Activated T-cell treated with anti-CD3 and anti-CD28 coated beads for 24 hours (primary cell): ENCODE data around the gene FSTL5.

Experiments used
- DNase-seq: peaks from one replicate; pipeline ENCODE4 v3.0.0-alpha.2; 2020; ENCODE audit warnings: low read depth

The FSTL5 gene

GRCh38 chr4:161704040-161704439, 459.8 kb downstream of the FSTL5 start:
- DNase-seq, result no peak

GRCh38 chr4:161702287-161702686, 461.5 kb downstream of the FSTL5 start:
- no peak for DNase-seq

GRCh38 chr4:161696944-161697343, 466.9 kb downstream of the FSTL5 start:
- DNase-seq, result no peak

DNA sequence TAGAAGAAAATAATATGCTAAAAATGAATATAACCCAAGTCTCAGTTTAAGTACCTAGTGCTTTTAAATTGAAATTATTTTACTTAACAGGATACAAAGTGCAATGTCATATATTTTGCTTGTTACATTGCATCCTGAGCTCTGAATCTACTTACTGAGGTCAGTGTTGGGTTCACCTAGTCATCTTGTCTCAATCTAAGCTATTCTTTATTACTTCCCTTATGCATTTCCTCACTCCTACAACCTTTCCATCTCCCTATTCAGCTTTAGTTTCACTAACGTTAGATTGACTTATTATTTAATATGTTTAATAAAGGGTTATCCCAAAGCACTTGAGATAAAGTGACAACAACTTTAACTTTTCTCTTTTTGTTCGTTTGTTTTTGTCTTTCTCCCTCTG, 483.7 kb downstream of the FSTL5 start:
- no peak for DNase-seq

- DNase-seq, result no peak
These were observed 499.1 kb downstream of the FSTL5 start for GRCh38 chr4:161664740-161665139.

GRCh38 chr4:161663844-161664243, 500.0 kb downstream of the FSTL5 start:
- DNase-seq, result no peak

GRCh38 chr4:161658676-161659075, 505.1 kb downstream of the FSTL5 start:
- no peak for DNase-seq

- DNase-seq, result no peak
These were observed 506.2 kb downstream of the FSTL5 start for GRCh38 chr4:161657616-161658015.

- DNase-seq, result no peak
These were observed 507.2 kb downstream of the FSTL5 start for GRCh38 chr4:161656594-161656993.

DNA sequence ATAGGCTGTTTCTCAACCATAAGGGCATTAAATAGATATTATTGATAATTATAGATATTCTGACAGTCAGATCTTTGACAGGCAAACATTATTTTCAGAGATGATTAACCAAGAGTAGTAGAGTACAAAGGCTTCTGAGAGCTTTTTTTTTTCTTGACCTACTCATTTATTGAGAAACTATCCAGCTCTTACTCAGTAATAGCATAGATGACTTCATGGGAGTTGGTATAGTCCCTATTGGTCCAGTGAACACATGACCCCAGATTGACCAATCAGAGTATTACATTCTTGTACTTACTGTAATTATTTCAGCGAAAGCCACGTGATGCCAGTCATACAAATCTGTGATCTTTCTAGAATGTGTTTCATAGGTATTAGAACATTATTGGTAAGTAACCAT, 508.7 kb downstream of the FSTL5 start:
- no peak for DNase-seq

DNA sequence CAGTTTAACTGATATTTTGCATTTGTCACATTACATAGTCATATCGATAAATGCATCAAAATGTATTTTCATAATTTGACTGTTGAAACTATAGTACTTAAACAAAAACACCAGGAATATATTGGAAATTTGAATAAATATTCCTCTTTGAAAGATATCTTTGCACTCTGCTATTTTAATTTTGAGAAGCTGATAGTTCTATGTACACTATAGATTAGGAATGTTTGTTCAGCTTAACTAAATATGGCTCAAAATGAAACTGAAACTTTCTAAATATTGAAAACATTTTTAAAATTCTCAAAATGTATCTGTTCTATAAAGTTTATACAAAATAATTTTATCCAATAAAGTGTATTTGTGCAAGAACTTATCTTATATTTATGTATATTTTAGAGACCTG, 510.1 kb downstream of the FSTL5 start:
- DNase-seq, result no peak

- DNase-seq, result no peak
These were observed 512.2 kb downstream of the FSTL5 start for GRCh38 chr4:161651586-161651985.

- DNase-seq, result no peak
These were observed 513.0 kb downstream of the FSTL5 start for GRCh38 chr4:161650812-161651211.

DNA sequence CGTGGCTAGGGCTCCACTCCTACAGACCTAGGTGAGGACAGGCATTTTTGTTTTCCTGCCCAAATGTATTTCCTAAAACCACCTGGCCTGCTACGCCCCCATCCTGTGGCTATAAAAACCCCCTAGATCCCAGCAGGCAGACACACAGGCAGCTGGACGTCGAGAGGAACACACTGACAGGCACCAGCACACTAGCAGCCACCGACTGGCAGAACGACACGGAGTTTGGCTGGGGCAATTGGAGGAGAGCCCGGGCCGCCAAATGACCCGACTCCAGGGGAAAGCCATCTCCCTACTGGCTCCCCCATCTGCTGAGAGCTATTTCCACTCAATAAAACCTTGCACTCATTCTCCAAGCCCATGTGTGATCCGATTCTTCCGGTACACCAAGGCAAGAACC, 516.0 kb downstream of the FSTL5 start:
- no peak for DNase-seq

DNA sequence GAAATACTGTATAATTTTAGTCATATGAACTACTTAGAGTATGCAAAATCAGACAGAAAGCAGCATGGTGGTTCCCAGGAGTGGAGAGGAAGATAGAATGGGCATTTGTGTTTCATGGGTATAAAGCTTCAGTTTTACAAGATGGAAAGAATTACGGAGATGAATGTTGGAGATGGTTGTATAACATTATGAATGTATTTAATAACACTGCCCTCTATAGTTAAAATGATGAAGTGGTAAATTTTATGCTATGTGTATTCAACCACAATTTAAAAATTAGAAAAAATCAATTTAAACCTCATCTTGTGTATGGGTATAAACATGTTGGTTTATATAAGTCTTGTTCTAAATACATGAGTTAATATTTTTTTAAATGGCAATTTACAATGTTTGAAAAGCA, 521.1 kb downstream of the FSTL5 start:
- DNase-seq, result no peak

DNA sequence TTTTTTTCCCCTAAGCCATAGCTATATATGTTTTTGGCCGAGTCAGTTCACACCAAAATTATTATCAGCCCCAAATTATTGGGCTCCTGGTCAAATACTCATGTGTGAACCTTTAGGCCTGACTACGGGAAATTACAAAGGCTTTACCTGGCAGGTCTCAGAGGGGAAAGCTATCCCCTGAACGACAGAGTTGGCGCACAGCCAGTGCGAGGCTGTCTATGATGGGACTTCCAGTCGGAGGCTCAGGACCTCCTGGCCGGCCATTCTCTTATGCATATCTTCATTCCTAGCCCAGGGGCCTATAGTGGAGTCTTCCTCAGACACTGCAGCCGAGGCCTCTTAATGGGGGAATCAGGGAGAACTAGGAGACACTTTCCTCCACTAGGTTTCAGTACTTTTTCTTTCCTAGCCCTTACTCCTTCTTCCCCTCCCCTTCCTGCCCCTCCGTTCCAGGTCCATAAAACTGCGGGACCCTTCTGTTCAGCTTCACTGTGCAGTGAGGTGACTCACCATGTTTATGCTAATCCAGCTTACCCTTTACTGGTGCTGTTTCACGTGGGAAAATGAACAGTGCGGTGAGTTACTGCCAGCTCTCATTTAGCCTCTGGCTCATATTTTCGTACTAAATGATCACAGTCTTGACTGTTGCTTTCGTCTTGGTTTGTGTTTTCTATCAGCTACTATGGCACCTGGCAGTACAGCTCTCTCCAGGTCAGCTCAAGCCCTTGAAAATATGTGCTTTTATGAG, 533.9 kb downstream of the FSTL5 start:
- DNase-seq, result no peak

DNA sequence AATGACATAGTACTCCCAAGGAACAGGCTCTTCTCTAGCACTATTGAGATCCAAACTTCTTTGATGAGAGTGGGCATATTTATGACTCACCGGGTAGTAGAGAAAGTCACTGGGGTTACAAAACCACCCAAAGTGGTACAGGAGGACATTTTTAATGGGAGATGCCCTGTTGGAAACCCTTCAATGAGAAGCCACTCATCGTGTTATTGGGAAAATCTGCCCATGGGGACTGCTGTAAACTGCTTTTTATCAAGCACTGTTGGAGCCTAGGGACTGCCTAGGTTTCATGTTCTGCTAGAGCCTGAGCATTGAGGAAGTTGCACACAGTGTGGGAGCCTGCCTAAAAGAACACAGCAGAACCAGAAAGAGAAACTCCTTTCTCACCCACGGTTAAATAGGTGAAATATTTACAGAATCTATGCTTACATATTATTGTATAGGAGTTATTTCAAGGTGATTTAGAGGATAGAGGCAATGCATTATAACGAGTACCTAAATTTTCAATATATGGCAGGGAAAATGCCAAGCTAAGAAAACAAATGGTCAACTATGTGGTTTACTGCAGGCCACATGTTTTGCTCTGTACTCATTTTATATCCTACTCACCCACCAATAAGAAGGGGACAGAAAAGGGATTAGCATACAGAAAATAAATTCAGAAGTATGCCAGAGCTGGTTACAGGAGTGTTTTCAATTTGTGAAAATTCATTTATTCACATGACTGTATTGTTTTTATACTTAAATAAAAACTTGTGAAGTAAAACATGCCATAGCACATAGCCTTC, 559.1 kb downstream of the FSTL5 start:
- no peak for DNase-seq

DNA sequence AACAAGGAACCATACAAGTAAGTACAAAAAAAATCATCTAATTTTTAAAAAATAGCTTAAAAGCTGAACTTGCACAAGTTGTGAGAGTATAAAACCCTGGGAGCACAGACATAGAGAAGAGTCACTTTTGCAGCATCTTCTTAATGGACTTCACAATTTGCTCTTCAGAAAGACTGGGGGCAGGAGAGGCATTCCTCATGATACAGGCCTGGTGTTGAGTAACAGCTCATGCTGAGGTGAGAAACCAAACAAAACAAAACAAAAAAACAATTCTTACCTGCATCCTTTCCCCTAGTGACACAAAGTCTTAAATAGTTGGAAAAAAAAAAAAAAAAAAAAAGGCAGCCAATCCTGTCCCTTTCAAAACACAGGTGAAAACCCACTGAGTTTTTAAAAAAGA, 562.8 kb downstream of the FSTL5 start:
- no peak for DNase-seq

DNA sequence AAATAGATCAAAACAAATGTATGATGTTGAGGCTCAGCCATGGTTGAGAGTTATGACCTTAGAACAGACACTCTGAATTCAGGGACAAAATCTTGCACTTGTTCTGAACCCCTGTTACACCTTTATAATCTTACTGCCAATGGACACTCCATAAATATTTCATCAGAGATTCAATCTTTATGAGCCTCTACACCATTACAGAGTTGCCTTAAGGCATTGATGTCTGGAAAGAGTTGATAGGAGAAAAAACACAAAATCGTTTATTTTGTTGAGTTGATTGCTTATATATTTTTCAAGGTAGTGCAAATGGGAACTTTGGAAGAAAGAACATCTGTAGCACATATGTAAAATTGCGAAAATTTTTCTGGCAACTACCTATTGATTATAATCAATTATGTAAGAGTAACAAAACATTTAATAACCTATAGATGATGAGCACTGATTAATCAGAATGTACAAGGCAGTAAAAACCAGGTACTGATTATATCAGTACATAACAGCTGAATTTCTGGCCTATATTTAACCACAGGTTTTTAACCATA, 568.5 kb downstream of the FSTL5 start:
- no peak for DNase-seq

GRCh38 chr4:161585011-161585410, 578.8 kb downstream of the FSTL5 start:
- no peak for DNase-seq

DNA sequence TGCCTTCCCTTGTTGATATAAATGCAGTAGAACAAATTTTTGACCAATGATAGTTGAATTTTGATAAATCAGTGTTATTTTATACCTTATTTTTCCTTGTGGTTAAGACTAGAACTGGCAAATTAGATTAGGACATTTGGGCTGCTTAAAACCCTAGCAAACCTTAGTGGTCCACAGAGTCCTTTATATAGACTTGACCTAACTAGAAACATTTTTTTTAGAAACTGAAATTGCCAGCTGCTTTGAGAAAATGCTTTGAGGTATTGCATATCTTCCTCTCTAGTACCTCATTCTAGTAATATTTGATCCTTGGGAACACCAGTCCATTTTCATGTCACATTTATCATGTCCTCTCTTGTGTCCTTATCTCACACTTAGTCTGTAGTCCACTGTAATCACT, 580.3 kb downstream of the FSTL5 start:
- DNase-seq, result no peak

DNA sequence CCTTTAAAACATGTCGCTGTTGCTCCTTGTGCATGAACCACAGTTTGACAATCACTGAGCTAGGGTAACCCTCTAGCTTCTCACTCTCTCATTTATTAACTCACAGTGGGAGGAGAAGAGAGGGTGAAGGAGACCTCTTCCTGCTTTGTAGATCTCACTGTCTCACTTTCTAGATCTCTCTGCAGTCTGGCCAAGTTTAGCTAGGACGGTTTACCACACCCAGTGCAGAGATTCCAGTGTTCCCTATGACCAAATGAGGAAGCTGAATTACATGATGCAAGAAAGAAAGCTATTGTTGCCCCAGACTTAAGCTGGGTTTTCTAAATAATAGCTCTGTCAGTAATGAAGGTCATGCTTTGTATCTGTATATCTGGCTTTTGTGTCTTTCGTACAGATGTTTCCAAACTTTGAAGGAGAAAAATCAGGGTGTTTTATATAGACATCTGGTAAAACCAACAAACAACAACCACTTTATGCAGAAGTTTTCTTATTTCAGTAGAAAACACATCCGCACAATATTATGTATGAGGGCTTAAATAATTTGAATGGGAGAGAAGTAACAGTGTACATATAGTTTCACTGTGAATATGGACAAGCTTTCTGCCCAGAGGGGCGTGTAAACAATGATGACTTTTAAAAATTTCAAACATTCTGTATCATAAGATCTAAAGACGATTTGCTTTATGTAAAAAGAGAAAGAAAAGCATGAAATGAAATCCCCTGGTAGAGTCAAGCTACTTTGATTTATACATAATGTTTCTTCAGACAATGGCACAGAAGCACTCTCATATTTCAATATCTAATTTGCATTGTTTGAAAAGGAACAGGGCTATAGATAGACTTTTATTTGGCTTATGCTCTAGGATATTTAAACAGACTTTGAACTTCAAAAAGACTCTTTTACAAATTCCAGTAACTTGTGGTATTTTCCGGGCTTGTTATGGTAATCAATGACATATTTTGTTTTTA, 582.3 kb downstream of the FSTL5 start:
- no peak for DNase-seq
